CD8-positive, alpha-beta memory T cell (primary cell): ENCODE measurements around the gene VAV2. TPM values are rescaled to one million over a fixed set of nuclear protein-coding genes. Genes with fewer than 3 reads are reported as not detected.
A peak's percentile ranks its signal among the peaks of the same experiment; 100 is the strongest.

Experiments used
- CTCF ChIA-PET: fragments of 350-600 bp; sonication (Branson Sonifier 250); formaldehyde crosslinking; loops from one replicate; lab custom pipeline; 2021; ENCODE audit warnings: antibody characterized with exemption; lab: Charles Lee
- POLR2A ChIA-PET: fragments of 350-600 bp; sonication (Branson Sonifier 250); formaldehyde crosslinking; loops from one replicate; lab custom pipeline; 2021; ENCODE audit warnings: antibody characterized with exemption; lab: Charles Lee
- DNase-seq, 5 donors: peaks; one replicate each; pipeline versions ENCODE4 v3.0.0 to v3.0.0-alpha.2; 2020 to 2022; ENCODE audit warnings: mixed read lengths in 1 of 5
- H3K27ac ChIP-seq: one replicate; pipeline ENCODE4 v1.7.0; 2013; ENCODE audit warnings: low read depth, mild to moderate bottlenecking, low read length, moderate library complexity
- H3K27me3 ChIP-seq: 2 replicates; pipeline ENCODE4 v1.7.0; 2013; ENCODE audit warnings: low read length, mild to moderate bottlenecking; ENCODE audit not compliant: insufficient read depth, poor library complexity, severe bottlenecking
- H3K36me3 ChIP-seq: 2 replicates; pipeline ENCODE4 v1.7.0; 2013; ENCODE audit warnings: mild to moderate bottlenecking, low read length, moderate library complexity; ENCODE audit not compliant: insufficient read depth
- H3K4me1 ChIP-seq: 2 replicates; pipeline ENCODE4 v1.7.0; 2013; ENCODE audit warnings: mild to moderate bottlenecking, low read length, moderate library complexity; ENCODE audit not compliant: insufficient read depth
- H3K4me3 ChIP-seq: 2 replicates; pipeline ENCODE4 v1.7.0; 2013; ENCODE audit warnings: mild to moderate bottlenecking, low read length
- H3K9me3 ChIP-seq: 2 replicates; pipeline ENCODE4 v1.7.0; 2013; ENCODE audit warnings: mild to moderate bottlenecking, low read length
- H3K27ac Mint-ChIP-seq, 8 donors: one replicate each; pipeline ENCODE4 v1.8.0; 2020 to 2021; ENCODE audit warnings: mixed read lengths in 8 of 8, mild to moderate bottlenecking in 6 of 8, inconsistent platforms in 3 of 8, moderate library complexity in 3 of 8
- H3K27me3 Mint-ChIP-seq, 2 donors: one replicate each; pipeline ENCODE4 v1.8.0; 2020 to 2021; ENCODE audit warnings: mixed read lengths in 2 of 2, mild to moderate bottlenecking in 1 of 2, moderate library complexity in 1 of 2
- H3K36me3 Mint-ChIP-seq, 3 donors: one replicate each; pipeline ENCODE4 v1.8.0; 2020 to 2021; ENCODE audit warnings: mixed read lengths in 3 of 3, inconsistent platforms in 1 of 3, mild to moderate bottlenecking in 1 of 3
- H3K4me1 Mint-ChIP-seq, 3 donors: one replicate each; pipeline ENCODE4 v1.8.0; 2020 to 2021; ENCODE audit warnings: mixed read lengths in 3 of 3, inconsistent platforms in 1 of 3, mild to moderate bottlenecking in 1 of 3
- H3K4me3 Mint-ChIP-seq, 7 donors: one replicate each; pipeline ENCODE4 v1.8.0; 2020 to 2021; ENCODE audit warnings: mixed read lengths in 7 of 7, mild to moderate bottlenecking in 6 of 7, moderate library complexity in 4 of 7, inconsistent platforms in 2 of 7
- H3K9me3 Mint-ChIP-seq, 5 donors: one replicate each; pipeline ENCODE4 v1.8.0; 2020 to 2022; ENCODE audit warnings: mixed read lengths in 5 of 5, mild to moderate bottlenecking in 3 of 5, moderate library complexity in 2 of 5, inconsistent platforms in 1 of 5
- polyA plus RNA-seq: library from polyadenylated mRNA; unstranded; fragments of 300-500 nt; fragmentation: Illumina TruSeq; gene quantifications from one replicate; pipeline ENCODE4 v1.2.3, GENCODE V29; 2021
- total RNA-seq, 2 experiments: library from RNA; stranded (reverse); gene quantifications; one replicate each; pipeline ENCODE4 v1.2.3, GENCODE V29; 2021

Gene VAV2
- total and polyA plus RNA-seq, 3 experiments from 2014 or later: 1.1 to 7.6 (median 6.0) TPM

GRCh38 chr9:133729617-133730281 lies 262.4 kb downstream of the VAV2 start:
- POLR2A ChIA-PET: no interaction called here
- no peaks in the 10 kb centered on the region for H3K9me3 Mint-ChIP-seq
- no peak for DNase-seq
- no peaks in the 10 kb centered on the region for H3K27me3 ChIP-seq
- no peak overlapping the region for H3K4me3 ChIP-seq
- CTCF ChIA-PET: interaction anchor here (1.2 kb wide), 1 partner anchor 127 kb away, joined by 3 read pairs; no protein-coding TSS in a partner anchor
- H3K27ac Mint-ChIP-seq: no peak overlapping the region
- H3K36me3 ChIP-seq: no peaks in the 10 kb centered on the region
- no peak overlapping the region for H3K27ac ChIP-seq
- peaks cover 7 to 9% (median 9%) of the 10 kb centered on the region in 3 donors for H3K4me1 Mint-ChIP-seq
- no peak overlapping the region for H3K4me3 Mint-ChIP-seq
- peaks cover 8 to 10% of the 10 kb centered on the region in 2 donors for H3K27me3 Mint-ChIP-seq
- peaks cover 9% of the 10 kb centered on the region for H3K4me1 ChIP-seq
- H3K9me3 ChIP-seq: no peaks in the 10 kb centered on the region
- no peaks in the 10 kb centered on the region for H3K36me3 Mint-ChIP-seq

- Histone ChIP-seq H3K27ac (no peak overlapping the region), H3K36me3 (no peaks in the 10 kb centered on the region), H3K4me1 (peaks cover 9% of the 10 kb centered on the region), H3K9me3 (no peaks in the 10 kb centered on the region), H3K4me3 (no peak overlapping the region), H3K27me3 (no peaks in the 10 kb centered on the region)
- Mint-ChIP-seq H3K36me3 (no peaks in the 10 kb centered on the region), H3K4me3 (no peak overlapping the region), H3K27me3 (peaks cover 10 to 11% of the 10 kb centered on the region in 2 donors), H3K9me3 (no peaks in the 10 kb centered on the region), H3K4me1 (peaks cover 7 to 9% (median 9%) of the 10 kb centered on the region in 3 donors), H3K27ac (no peak overlapping the region)
- ChIA-PET CTCF (interaction anchor here (1.0 kb wide), 1 partner anchor 125 kb away, joined by 3 read pairs; no protein-coding TSS in a partner anchor), POLR2A (no interaction called here)
- DNase-seq: no peak
Observed at GRCh38 chr9:133728856-133729616, 263.1 kb downstream of the VAV2 start.

- CTCF ChIA-PET: interaction anchor here (1.0 to 2.5 kb wide), 3 partner anchors 123 to 126 kb away, joined by 3 to 11 read pairs (median 4); no protein-coding TSS in a partner anchor
- H3K4me1 Mint-ChIP-seq: peaks cover 7 to 9% (median 9%) of the 10 kb centered on the region in 3 donors
- H3K27me3 Mint-ChIP-seq: peaks cover 10 to 15% of the 10 kb centered on the region in 2 donors
- Histone ChIP-seq H3K27me3 (no peaks in the 10 kb centered on the region), H3K27ac (no peak overlapping the region), H3K9me3 (no peaks in the 10 kb centered on the region), H3K36me3 (no peaks in the 10 kb centered on the region), H3K4me3 (no peak overlapping the region), H3K4me1 (peaks cover 9% of the 10 kb centered on the region)
- no peaks in the 10 kb centered on the region for H3K9me3 Mint-ChIP-seq
- H3K4me3 Mint-ChIP-seq: no peak overlapping the region
- no peak overlapping the region for H3K27ac Mint-ChIP-seq
- POLR2A ChIA-PET: no interaction called here
- no peaks in the 10 kb centered on the region for H3K36me3 Mint-ChIP-seq
- no peak for DNase-seq
Observed at GRCh38 chr9:133727876-133728441, 264.2 kb downstream of the VAV2 start.

GRCh38 chr9:133727277-133727875 lies 264.7 kb downstream of the VAV2 start:
- no peak for DNase-seq
- Mint-ChIP-seq H3K27ac (no peak overlapping the region), H3K36me3 (no peaks in the 10 kb centered on the region), H3K4me3 (no peak overlapping the region), H3K9me3 (no peaks in the 10 kb centered on the region), H3K4me1 (peaks cover 7 to 9% (median 9%) of the 10 kb centered on the region in 3 donors), H3K27me3 (peaks cover 8 to 15% of the 10 kb centered on the region in 2 donors)
- Histone ChIP-seq H3K4me1 (peaks cover 9% of the 10 kb centered on the region), H3K4me3 (no peak overlapping the region), H3K27me3 (no peaks in the 10 kb centered on the region), H3K36me3 (no peaks in the 10 kb centered on the region), H3K27ac (no peak overlapping the region), H3K9me3 (no peaks in the 10 kb centered on the region)
- CTCF ChIA-PET: interaction anchor here (0.6 to 2.5 kb wide), 8 partner anchors 12 to 126 kb away, joined by 3 to 11 read pairs (median 4); no protein-coding TSS in a partner anchor
- POLR2A ChIA-PET: no interaction called here

- Histone ChIP-seq H3K27me3 (no peaks in the 10 kb centered on the region), H3K9me3 (no peaks in the 10 kb centered on the region), H3K4me1 (peaks cover 9% of the 10 kb centered on the region), H3K36me3 (no peaks in the 10 kb centered on the region), H3K4me3 (no peak overlapping the region), H3K27ac (no peak overlapping the region)
- H3K4me1 Mint-ChIP-seq: peaks cover 7 to 9% (median 9%) of the 10 kb centered on the region in 3 donors
- DNase-seq: peak; percentile 27 to 71 (median 40)
- H3K27me3 Mint-ChIP-seq: peaks cover 8 to 15% of the 10 kb centered on the region in 2 donors
- POLR2A ChIA-PET: no interaction called here
- H3K36me3 Mint-ChIP-seq: no peaks in the 10 kb centered on the region
- peak overlapping the region in 2 of 8 donors; percentile 13 to 85 for H3K27ac Mint-ChIP-seq
- H3K9me3 Mint-ChIP-seq: no peaks in the 10 kb centered on the region
- CTCF ChIA-PET: interaction anchor here (0.6 to 2.5 kb wide), 9 partner anchors 13 to 194 kb away, joined by 3 to 11 read pairs (median 3); no protein-coding TSS in a partner anchor
- no peak overlapping the region for H3K4me3 Mint-ChIP-seq
Observed at GRCh38 chr9:133726401-133727276, 265.5 kb downstream of the VAV2 start.

- Mint-ChIP-seq H3K36me3 (no peaks in the 10 kb centered on the region), H3K27ac (no peak overlapping the region), H3K9me3 (no peaks in the 10 kb centered on the region), H3K4me3 (no peak overlapping the region), H3K4me1 (peaks cover 7 to 9% (median 9%) of the 10 kb centered on the region in 3 donors), H3K27me3 (peaks cover 8 to 16% of the 10 kb centered on the region in 2 donors)
- Histone ChIP-seq H3K36me3 (no peaks in the 10 kb centered on the region), H3K9me3 (no peaks in the 10 kb centered on the region), H3K4me1 (peaks cover 9% of the 10 kb centered on the region), H3K4me3 (no peak overlapping the region), H3K27ac (no peak overlapping the region), H3K27me3 (no peaks in the 10 kb centered on the region)
- DNase-seq: no peak
- ChIA-PET POLR2A (no interaction called here), CTCF (interaction anchor here (1.5 to 2.5 kb wide), 3 partner anchors 69 to 121 kb away, joined by 5 to 11 read pairs (median 5); no protein-coding TSS in a partner anchor)
Observed at GRCh38 chr9:133725886-133726285, 266.2 kb downstream of the VAV2 start.
